Measurements from ENCODE around the gene CLC.

DNA sequence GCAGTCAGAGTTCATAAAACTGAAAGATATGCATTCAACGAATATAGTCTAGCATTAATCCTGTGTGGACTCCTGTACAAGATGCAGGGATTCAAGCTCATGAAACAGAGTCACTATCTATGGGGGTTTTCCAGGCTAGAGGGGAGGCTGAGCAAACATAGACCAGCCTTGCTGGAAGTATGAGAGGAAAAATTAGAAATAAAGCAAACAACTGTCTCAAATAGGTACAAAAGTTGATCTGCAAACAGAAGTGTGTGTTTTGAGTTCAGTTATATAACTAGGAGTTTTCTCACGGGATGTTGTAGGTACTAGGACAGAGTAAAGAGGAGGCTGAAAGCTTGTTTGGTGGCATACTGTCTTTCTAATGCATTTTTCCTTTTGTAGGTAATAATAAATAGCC lies 42.1 kb downstream of the CLC start:
- TF ChIP-seq CTCF (IDR thresholded peaks at IDR 0.05; ENCODE audit: low read length) (no peak), EZH2 (IDR thresholded peaks at IDR 0.05; ENCODE audit: borderline replicate concordance, low read length) (no peak)

All from OCI-LY1 (cell line).